HG03460 (cell line): ENCODE measurements around the gene ZDHHC18.
A peak's percentile ranks its signal among the peaks of the same experiment; 100 is the strongest.
"Not testable (repeated sequence)": the region's sequence is repeated elsewhere in the genome, so short reads cannot be mapped to it uniquely, and the experiment has no call there.

ENCODE experiments used
- ATAC-seq: cut with Tn5 transposase; IDR thresholded peaks from one replicate; pipeline ENCODE4 v1.9.1; 2021; ENCODE audit not compliant: unreplicated experiment

Gene ZDHHC18

GRCh38 chr1:26832249-26832960 lies 5.9 kb downstream of the ZDHHC18 start:
- no peak for ATAC-seq

- peak; percentile 93 for ATAC-seq
Observed at GRCh38 chr1:26833432-26834405, 7.2 kb downstream of the ZDHHC18 start.

GRCh38 chr1:26837665-26838064 lies 11.2 kb downstream of the ZDHHC18 start:
- not testable (repeated sequence) for ATAC-seq

GRCh38 chr1:26838474-26839338 lies 12.2 kb downstream of the ZDHHC18 start:
- peak; percentile 87 for ATAC-seq

GRCh38 chr1:26839339-26839722 lies 12.8 kb downstream of the ZDHHC18 start:
- no peak for ATAC-seq

- no peak for ATAC-seq
Observed at GRCh38 chr1:26839779-26840178, 13.3 kb downstream of the ZDHHC18 start.

GRCh38 chr1:26844424-26845196 lies 18.1 kb downstream of the ZDHHC18 start:
- no peak for ATAC-seq

- ATAC-seq = not testable (repeated sequence)
Observed at GRCh38 chr1:26847826-26848225, 21.3 kb downstream of the ZDHHC18 start.

GRCh38 chr1:26848499-26848898 lies 22.0 kb downstream of the ZDHHC18 start:
- ATAC-seq = no peak

GRCh38 chr1:26848941-26849774 lies 22.7 kb downstream of the ZDHHC18 start:
- no peak for ATAC-seq

- ATAC-seq = no peak
Observed at GRCh38 chr1:26851106-26851684, 24.7 kb downstream of the ZDHHC18 start.

- no peak for ATAC-seq
Observed at GRCh38 chr1:26852701-26853100, 26.2 kb downstream of the ZDHHC18 start.

GRCh38 chr1:26853156-26853555 lies 26.7 kb downstream of the ZDHHC18 start:
- ATAC-seq = no peak

GRCh38 chr1:26853600-26853999 lies 27.1 kb downstream of the ZDHHC18 start:
- no peak for ATAC-seq

GRCh38 chr1:26854906-26855305 lies 28.4 kb downstream of the ZDHHC18 start:
- ATAC-seq = no peak

GRCh38 chr1:26855636-26856035 lies 29.1 kb downstream of the ZDHHC18 start:
- no peak for ATAC-seq

- no peak for ATAC-seq
Observed at GRCh38 chr1:26856181-26856580, 29.7 kb downstream of the ZDHHC18 start.

- ATAC-seq = no peak
Observed at GRCh38 chr1:26856604-26857469, 30.3 kb downstream of the ZDHHC18 start.
